GM19328 (cell line): Measurements from ENCODE around the gene SAMD4A.

Experiments
- ATAC-seq: cut with Tn5 transposase; IDR thresholded peaks from one replicate; pipeline ENCODE4 v1.9.1; 2021; ENCODE audit warnings: mild to moderate bottlenecking, moderate library complexity; ENCODE audit not compliant: unreplicated experiment

Gene SAMD4A

DNA sequence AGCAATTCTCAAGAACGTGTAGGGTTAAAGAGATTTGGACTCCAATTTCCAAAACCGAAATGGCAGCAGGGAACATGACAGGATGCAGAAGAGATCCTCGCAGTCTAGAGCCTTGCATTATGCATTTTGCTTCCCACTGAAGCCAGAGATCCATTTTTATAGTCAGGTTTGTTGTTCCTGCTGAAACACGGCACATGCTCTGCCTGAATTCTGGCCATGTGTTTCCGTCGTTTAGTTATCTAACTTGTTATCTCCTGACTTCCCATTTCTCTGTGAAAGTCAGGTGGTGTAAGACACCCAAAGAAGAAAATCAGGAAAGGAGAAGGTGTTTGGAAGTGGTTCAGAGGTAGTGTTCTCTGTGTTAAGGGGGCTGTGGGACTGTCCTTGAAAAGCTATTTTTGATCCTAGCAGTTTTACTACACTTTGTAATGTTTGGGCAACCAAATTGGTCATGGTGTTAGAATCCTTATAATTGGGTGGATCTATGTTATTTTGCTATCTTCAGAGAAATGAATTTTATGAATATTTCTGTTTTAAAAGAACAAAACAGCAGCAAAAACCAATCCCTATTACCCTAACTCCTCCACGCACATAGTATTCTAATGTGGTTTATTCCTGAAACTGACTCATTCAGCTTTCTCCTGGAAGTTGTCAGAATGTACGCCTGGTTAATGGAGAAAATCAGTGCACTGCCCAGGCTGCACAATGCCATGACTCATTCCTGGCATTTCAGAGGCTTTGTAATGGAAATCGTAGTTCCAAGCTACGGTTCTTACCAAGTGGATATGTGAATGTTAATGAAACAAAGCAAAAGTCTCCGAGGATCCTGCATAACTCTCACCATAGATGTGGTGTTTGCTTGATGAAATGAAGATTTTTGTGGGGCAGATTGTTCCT, 110.1 kb downstream of the SAMD4A start:
- no peak for ATAC-seq

DNA sequence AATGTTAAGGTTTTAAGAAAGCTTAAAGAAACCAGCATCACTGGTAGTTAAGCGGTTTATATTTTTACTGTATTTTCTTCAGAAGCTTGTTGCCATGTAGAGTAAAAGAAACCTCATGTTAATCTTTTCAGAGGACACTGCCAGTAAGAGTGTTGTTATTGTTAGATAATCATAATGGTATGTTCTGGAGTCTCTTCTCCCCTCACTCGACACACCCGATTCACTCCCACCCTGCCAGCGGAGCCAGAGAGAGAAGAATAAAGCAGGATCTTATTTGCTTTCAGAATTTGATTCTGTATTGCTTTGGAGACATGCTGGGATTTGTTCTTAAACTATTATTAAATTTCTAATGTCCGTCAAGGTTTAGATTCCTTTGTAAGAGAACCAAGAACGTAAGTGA, 113.7 kb downstream of the SAMD4A start:
- ATAC-seq: no peak

DNA sequence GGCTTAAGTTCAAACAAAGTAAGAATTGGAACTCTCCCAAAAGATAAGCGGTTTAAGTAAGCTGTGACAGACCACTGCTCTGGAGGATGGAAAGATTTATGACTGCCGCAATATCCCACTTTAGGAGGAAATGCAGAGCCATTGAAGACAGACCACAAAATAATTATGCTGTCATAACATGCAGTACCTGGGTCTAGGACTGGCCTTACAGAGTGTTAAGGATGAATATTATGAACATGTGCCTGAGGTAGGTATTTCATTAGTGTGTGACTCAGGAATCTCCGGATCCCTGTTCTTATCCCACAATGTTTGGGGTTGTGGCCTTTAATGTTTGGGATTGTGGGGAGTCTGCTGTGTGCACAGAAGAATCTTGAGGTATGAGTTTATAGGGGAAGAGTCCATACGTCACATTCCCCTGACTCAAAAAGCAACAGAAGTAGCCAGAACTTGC, 114.9 kb downstream of the SAMD4A start:
- no peak for ATAC-seq

DNA sequence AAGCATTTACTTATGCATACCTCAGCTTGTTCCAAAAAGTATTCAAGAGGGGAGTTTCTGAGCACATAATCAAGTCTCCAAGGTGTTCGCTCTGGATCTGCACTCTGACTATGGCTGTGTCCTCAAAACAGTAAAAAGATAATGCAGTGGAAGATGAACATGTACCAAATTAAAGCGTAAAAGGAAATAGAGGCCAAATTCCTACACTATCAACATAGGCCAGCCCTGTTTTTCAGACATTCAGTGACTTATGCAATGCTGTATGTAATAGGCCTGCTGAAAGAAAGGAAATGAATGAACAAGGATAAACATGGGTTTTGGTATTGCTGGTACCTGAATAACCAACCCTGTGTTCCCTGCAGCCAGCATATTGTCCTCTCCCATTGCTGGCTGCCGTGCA, 115.7 kb downstream of the SAMD4A start:
- ATAC-seq: no peak

DNA sequence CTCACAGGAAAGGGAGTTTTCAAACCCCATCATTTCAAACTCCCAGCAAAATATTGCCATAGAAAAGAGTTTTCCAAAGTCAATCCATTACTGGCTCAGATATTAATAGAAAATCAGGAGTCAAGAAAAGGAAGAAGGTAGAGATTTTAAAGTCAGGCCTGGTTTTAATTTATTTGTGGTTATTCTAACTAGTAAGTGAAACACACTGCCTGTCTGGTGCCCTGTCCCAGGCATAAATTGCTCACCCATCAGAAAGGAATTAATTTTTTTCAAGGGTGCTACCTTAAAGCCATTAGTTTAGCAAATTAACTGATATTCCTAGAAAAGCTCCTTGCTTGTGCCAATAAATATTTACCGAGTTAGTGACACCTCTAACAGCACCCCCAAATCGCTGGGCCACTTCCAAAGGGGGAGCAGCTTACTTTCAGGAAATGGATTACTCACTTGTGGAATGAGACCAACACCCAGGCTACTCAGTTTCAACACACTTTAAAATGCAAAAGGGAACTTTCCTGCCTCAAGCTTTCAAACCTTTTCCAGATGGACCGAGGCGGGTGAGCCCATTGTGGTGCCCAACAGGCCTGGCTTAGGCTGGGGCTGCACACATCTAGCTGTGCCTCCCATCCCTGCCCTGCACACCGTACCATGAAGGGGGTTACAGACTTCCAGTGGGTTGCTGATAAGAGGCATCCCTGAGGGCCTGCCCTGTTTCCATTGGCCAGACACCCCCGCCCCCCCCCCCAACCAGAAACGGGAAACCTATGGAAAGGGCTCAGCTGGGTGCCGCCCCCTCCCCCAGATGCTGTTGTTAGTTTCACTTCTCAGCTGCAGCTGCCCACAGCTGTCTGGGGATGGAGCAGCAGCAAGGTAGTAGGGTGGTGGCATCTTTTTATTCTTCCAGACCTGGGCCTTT, 117.2 kb downstream of the SAMD4A start:
- no peak for ATAC-seq

DNA sequence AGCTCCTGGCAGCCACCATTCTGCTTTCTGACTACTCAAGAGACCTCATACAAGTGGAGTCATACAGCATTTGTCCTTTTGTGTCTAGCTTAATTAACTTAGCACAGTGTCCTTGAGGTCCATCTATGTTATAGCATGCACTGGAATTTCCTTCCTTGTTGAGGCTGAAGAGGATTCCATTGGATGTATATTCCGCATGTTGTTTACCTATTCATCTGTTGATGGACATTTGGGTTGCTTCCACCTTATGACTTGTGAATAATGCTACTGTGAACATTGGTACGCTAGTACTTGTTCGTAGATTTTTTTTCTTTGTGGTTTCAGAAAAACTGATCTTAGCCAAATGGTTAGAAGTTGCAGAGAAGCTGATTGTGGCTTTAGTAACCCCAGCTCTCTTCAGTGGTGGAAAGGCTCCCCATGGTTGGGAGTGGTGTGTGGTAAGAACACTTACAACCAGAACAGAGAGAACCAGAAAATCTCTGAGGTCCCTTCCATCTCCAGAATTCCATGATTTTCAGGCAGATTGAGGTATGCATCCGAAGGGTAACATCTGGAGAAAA, 118.4 kb downstream of the SAMD4A start:
- no peak for ATAC-seq

DNA sequence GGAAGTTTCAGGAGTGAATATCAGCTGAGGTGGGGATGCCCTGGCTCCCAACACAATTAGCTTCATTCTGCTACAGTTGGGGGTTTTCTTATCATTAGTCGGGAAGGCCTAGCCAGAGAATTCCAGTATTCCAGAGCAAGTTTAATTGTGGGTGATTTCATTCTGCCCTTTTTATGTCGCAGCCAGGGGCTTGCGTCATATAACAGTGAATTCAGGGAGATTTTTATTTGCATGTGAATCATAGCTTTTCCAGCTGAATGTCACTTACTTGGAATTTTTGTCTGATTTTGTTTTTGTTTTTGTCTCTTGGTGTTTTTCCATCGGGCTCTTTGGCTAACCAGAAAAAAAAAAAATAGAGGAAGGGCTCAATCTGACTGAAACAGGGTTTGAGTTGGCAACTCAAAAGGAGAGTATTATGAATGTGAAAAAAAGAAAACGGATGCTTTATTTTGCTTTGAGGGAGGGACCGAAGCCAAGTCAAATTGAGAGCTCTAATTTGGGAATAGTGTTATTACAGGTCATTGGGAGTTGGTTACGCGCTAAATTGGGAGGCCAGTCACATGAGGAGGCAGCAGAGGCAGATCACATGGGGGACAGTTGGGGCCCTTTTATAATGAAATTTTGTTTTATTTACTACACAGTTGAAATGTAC, 119.4 kb downstream of the SAMD4A start:
- no peak for ATAC-seq

DNA sequence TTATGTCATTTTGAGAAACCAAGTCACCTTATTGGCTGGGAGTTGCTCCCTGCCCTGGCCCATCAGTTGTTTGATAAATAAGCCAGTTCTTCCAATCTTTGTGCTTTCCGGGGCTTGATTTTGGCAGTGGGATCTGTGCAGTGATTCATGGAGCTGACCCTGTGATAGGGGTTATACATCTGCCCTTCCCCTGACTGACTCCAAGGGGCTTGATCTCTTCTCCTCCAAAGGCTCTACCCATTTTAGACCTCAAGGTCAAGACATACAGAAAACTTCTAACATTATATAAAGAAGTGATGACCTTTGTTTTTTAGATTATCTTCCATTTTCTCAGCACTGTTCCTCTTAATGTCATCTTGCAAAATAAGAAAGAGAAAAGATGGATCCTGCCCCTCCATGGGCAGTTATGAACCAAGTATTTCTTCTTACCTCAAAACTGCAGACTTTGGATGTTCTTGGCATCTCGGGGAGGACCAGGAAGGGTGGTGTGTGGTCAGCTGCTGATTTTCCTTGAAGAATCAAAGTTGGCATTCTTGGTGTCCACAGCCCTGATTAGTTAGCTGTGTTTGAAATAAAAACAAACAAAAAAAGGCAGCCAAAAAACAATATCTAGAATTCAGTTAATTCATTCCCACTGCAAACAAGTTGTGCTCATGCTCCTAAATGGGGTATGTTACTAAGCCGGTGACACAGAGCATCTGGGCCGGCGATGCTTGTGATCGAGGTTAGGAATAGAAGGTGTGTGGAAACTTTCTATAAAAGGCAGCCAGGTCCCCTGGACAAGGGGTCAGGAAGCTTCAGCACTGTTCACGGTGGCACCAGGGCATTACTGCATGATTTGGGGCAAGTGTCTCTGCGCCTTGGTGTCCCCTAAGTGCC, 120.2 kb downstream of the SAMD4A start:
- no peak for ATAC-seq

DNA sequence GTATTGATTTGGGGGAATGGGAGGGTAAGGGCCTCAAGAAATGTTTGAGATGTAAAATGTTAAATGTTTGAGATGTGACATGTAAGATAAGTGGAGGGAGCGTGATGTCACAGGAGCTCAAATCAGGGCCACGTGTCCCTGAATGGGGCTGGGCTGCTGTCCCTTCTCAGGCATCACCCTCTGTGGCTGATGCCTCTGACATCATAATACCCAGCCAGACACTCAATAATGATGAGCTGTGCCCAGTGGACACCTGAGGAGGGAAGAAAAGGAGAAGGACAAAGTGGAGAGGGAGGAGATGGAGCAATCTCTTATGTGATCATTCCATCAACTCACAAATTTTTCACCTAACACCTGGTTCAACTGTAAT, 120.8 kb downstream of the SAMD4A start:
- ATAC-seq: no peak

DNA sequence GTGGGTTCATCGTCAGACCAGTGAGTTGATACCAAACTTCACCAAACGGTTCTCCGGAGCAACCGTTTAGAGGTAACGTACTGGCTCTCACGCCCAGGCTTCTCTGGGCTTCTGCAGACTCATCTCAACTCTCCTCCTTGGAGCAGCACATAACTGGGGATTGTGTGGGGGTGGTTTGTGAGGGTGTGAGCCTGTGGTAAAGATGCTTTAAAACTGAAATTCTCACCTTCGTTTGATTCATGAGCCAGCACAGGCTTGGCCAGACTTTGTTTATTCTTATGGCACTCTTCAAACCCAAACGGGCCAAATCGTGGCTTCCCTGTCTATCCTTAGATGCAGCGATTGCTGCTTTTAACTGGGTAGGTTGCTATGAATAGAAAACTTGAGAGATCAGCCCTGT, 121.3 kb downstream of the SAMD4A start:
- ATAC-seq: no peak

DNA sequence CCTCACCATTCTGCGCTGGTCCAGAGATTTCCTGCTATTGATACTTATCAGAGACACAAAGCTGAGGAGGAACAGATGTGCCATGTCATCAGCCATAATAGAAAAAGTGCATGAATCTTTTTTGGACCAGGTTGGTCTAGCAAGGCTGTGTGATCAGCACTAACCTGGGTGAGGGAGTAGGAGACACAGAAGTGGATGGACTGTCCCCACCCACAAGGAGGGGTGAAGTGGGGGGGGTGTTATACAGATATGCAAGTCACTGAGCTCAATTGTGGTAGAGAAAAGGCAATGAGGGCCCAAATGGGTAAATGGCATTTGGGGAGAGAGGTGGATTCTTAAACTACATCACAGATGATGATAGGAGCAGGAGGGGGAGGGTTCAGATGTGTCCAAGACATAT, 123.0 kb downstream of the SAMD4A start:
- no peak for ATAC-seq

DNA sequence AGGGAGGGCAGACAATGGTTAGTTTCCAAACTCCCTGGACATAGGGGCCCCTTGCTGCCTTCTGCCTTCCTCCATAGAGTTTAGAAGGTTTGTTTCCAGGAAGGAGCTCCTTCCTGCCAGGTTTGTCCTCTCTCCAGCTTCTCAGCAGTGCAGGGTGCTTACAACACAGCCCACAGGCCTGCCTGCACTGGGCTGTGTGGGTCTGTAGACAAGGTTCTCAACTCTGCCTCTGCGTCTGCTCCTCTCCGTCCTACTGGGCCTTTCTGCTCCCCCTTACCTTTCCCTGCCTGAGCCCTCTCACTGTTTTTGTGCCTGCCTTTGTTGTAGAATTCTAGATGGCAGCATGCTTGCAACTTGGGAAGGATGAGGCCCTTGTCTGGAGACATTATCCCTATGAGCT, 124.0 kb downstream of the SAMD4A start:
- ATAC-seq: no peak

DNA sequence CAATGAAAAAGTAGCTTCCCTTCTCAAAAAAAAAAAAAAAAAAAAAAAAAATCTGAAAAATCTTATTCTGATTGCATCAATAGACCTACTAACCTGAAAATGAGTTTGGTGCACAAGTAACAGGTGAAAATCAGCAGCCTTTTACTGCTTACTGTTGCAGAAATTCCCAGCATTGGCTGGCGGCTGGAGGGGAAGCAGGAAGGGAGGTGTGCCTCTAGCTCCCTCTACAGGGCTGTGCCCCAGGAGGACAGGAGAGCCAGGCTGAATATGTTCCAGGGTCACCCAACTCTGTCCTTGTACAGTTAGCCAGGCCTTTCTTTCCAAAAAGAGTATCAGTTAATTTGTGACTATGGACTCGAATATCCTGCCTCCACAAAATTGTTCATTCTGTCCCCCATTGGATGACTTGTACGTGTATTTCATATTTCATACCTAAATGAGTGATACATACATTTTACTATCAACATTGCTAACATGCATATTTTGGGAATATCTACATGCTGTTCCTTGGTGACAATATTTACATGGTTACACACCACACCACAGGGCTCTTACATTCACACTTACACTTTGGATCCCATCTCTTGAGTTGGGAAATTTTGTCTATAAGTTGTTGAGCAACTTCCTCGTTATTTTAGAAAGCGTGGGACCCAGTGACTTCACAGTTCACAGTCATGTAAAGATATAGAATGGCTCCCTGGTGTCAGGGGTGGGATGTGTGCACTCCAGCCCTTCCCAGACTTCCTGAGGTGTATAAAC, 124.8 kb downstream of the SAMD4A start:
- ATAC-seq: no peak

DNA sequence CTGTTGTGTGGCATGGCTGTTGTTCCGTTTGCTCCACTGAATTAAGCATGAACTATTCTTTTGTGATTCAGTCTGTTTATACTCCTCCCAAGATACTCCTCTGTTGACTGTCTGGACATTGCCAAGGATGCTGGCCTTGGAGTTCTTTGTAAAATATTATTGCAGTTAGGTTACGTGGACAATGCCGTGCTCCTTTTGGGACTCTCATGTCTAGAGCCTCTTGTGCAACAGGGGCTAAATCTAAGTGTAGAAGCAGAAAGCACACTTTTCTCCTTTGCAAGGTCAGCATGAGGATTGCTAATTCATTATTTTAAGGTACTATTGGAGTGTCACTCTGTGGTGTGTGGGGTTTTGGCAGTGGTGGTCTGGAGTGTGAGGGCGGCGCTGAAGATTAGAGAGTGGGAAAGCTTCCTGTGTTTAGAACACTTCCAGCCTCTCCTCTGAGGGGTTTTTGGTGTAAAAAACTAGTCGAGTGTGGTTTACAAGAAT, 125.4 kb downstream of the SAMD4A start:
- no peak for ATAC-seq

DNA sequence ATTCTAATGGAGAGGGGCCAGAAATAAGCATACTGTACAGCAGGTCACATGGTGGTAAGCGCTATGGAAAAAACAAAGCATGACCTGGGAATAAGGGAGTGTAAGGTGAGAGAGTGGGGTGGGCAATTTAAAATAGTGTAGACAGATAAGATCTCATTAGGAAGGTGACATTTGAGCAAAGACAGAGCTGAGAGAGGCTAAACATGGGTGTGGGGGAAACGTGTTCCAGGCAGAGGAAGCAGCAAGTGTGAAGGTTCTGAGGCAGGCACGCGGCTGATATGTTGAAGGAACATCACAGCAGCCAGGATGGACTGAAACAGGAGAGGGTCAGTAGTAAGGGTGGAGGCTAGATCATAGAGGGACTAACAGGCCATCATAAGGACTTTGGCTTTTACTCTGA, 126.8 kb downstream of the SAMD4A start:
- ATAC-seq: no peak

DNA sequence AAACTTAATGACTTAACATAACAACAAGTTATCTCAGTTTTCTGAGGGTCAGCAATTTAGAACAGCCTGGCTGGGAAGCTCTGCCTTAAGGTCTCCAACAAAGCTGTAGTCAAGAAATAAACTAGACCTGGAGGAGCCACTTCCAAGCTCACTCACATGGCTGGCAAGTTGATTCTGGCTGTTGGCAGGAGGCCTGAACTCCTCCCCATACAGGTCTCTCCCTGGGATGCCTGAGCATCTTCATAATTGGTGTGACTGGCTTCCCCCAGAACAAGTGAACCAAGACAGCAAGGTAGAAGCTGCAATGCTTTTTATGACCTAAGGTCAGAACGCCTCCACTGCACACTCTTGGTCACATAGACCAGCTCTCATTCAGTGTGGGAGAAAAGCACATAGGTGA, 128.3 kb downstream of the SAMD4A start:
- no peak for ATAC-seq

DNA sequence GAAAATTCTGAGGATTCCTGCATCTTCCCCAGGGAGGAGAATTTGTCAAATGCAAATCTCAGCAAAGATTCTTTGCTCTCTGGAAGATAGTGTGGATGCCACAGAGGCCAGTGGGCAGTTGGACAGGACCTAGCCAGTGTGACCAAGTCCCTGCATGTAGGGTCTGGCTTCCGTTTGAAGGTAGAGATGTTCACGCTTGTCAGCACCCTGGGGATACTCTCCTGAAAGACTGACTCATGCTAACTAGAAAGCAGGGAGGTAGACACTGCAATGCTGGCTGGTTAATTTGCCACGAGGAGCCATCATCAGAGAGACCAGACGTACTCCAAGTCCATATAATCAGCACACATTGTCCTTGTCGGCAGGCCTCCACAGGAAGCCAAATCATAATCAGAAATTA, 130.1 kb downstream of the SAMD4A start:
- no peak for ATAC-seq

DNA sequence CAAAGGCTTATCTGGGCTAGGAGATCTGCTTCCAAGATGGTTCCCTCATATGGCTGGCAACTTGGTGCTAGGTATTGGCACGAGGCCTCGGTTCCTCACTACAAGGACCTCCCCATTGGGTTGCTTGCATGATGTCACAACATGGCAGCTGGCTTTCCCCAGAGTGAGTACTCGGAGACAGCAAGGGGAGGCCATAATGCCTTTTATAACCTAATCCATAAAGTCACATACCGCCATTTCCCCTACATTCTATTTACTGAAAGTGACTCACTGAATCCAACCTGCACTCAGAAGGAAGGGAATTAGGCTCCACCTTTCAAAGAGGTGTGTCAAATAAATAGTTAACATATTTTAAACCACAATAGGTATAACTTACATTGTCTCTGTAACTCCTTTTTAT, 130.9 kb downstream of the SAMD4A start:
- ATAC-seq: no peak

DNA sequence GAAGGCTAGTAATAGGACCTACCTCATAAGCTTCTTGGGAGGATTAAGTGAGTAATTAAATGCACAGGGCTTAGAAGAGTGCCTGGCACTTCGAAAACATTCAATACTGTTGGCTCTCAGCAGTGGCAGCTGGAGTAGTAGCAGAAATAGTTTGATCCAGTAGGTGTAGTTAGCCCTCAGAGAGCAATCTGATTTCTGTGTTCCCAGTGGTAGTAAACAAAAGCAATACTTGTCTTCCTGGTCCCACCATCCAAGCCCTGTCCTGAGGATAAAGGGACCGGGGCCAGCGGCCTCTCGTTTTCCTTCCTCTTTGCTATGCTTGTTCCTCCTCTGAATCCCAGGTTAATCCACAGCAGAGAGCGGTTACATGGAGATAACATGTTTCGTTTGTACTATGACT, 131.6 kb downstream of the SAMD4A start:
- ATAC-seq: no peak
